HG02885 (cell line): ENCODE results near the gene THAP8.
A peak's percentile ranks its signal among the peaks of the same experiment; 100 is the strongest.

ENCODE experiments used
- ATAC-seq: cut with Tn5 transposase; IDR thresholded peaks from one replicate; pipeline ENCODE4 v1.9.1; 2021; ENCODE audit warnings: mild to moderate bottlenecking; ENCODE audit not compliant: unreplicated experiment, poor library complexity

The THAP8 gene

GRCh38 chr19:36031308-36031707 is 22.8 kb downstream of the THAP8 start:
- no peak for ATAC-seq

- no peak for ATAC-seq
These were observed 23.6 kb downstream of the THAP8 start for GRCh38 chr19:36030264-36031148.

DNA sequence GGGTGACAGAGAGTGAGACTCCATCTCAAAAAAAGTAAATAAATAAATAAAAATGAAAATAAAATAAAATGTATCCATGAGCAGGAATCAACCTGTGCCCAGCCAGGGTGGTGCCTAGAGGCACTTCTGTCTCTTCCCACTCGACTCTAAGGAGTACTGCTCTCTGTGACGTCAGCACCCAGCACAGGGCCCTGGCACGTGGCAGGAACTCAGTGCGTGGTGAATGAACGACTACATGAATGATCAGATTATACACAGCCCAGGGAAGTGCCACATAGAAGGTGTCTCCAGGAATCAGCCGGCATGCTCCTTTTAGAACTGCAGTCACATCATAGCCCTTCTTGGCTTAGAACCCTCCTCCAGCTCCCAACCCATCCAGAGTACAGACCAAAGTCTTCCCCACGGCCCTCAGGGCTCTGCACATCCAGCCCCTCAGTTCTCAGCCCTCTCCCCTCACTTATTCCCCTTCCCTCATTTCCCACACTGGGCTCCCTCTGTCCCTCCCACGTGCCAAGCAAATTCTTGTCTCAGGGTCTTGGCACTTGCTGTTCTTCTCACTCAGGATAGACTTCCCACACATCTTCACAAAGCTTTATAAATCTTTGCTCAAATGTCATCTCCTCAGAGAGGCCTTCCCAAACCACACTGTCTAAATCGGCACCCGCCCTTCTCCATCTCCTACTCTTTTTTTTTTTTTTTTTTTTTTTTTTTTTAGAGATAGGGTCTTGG is 25.6 kb downstream of the THAP8 start:
- ATAC-seq: no peak

DNA sequence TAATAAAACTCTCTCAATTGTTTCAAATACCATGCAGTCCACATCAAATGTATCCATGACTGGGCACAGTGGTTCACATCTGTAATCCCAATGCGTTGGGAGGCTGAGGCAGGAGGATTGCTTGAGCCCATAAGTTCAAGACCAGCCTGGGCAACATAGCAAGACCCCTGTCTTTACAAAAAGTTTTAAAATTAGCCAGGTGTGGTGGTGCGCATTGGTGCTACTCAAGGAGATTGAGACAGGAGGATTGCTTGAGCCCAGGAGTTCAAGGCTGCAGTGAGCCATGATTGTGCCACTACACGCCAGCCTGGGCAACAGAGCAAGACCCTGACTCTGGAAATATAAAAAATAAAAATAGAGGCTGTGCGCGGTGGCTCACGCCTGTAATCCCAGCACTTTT is 26.4 kb downstream of the THAP8 start:
- ATAC-seq: no peak

DNA sequence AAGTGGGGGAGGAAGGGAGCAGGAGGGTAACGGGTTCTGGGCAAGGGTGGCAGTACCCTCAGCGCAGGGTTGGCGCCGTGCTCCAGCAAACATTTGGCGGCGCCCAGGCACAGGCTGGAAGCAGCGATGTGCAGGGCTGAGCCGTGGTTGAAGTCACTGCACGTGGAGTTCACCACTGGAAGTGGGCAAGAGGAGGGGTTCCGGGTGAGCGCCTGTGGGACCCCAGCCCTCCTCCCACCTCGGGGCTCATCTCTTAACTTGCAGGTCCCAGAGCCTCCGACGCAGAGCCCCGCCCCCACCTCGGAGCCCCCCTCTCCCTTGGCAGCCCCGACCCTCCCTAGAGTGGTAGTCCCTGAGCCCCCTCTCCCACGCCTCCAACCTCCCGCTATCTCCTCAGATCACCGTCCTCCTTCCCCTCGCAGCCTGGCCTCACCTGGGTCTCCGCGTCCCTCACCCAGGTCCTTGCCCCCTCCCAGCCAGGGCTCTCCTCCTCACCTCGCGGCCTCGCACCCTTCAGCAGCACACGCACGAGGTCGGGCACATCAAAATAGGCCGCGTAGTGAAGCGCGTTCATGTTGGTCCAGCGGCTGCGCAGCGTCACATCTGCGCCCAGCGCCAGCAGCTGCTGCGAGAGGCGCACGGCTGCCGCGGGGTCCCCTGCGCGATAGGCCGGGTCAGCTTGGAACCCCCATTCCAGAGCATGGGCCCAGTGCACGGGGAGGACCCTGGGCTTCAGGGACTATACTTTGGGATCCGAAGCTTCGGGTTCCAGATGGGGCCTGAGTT is 27.8 kb downstream of the THAP8 start:
- no peak for ATAC-seq

DNA sequence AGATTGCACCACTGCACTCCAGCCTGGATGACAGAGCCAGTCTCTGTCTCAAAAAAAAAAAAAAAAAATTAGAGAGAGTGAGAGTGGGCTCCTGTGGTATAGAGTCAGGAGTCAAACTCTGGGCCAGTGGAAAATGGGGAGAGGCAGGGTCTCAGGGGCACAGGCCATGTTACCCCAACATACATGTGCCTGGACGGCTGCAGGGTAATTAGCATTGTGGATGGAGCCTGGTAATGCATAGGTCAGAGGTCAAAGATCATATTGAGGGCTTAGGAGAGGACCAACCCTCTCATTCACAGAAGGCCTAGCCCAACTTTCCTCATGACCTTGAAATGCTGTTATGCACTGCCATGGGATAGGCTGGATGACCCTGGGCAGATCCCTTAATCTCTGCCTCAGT is 28.5 kb downstream of the THAP8 start:
- ATAC-seq: no peak

DNA sequence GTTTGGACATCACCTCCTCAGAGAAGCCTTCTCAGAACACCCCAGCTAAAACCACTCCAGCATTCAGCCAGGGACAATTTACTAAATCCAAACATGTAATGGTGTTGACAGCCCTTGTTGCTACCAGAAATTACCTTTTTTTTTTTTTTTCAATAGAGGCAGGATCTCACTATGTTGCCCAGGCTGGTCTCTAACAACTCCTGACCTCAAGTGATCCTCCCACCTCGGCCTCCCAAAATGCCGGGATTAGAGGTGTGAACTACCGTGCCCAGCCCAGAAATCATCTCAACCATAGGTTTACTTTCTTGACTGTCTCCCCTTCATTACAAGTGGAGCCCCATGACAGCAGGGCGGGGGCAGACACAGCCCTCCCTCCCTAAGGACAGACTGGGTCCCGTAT is 30.7 kb downstream of the THAP8 start:
- no peak for ATAC-seq

DNA sequence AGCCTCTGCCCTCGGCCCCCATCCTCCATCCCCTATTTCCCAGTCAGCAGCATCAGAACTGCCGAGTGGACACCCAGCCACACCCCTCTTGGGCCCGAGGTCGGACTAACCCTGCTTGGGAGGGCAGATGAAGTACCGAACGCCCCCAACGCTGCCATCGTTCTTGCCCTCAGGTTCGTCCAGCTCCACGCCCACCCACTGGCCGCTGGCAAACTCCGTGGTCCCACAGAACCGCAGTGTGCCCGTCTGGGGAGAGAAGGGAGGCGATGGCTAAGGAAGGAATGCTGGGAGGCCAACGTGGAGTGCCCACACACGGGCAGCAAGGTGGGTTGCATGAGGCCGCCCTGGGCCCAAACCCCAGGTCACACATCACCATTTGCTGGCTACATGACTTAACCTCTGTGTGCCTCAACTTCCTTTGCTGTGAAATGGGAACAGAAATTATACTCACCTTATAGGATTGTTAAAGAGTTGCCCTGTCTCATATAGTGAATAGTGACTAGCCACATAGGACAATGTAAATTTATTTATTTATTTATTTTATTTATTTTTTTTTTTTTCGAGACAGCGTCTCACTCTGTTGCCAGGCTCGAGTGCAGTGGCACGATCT is 34.9 kb downstream of the THAP8 start:
- no peak for ATAC-seq

- peak; percentile 97 for ATAC-seq
These were observed 39.8 kb downstream of the THAP8 start, which contains the start of gene ALKBH6 for GRCh38 chr19:36014012-36014924. Gene ALKBH6, minus strand, starts transcription at chr19:36014213. Its CDS starts 816 bp downstream, at chr19:36013397.

GRCh38 chr19:36013280-36014011 is 40.6 kb downstream of the THAP8 start:
- ATAC-seq: no peak

DNA sequence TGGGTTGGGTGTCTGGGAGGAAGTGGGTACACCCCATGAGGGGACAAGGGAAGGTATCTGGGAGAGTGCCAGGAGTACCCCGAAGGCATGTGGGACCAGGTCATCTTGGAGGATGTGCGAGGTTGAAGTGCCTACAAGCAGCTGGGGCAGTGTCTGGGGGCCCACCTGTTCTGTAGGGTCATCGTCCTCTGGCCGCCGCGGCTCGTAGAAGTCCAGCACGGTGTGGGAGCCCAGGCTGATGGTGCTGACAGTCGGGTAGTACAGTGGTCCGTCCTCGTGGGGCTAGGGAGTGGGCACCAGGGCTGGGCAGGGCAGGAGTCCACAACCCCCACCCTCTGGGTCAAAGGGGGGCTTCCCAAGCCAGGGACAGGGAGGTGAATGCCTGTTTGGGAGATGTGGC is 43.7 kb downstream of the THAP8 start:
- ATAC-seq: no peak

- ATAC-seq: no peak
These were observed 44.3 kb downstream of the THAP8 start for GRCh38 chr19:36009633-36010379.

DNA sequence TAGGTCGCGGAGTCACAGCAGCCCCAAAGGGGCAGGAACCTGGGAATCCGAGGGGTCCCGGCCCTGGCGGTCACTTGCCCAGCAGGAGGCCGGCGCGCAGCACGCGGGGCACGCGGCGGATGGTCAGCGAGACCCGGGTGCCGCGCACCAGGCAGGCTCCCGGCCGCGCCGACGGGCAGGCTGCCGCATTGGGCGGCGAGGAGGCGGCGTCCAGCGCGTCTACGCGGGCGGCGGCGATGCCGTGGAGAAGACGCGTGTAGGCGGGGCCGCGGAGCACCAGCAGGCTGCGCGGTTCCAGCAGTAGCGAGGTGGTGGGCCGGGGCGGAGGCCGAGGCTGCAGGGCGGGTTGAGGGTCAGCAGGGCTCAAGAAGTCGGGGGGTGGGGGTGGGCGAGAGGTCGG is 44.9 kb downstream of the THAP8 start:
- no peak for ATAC-seq

DNA sequence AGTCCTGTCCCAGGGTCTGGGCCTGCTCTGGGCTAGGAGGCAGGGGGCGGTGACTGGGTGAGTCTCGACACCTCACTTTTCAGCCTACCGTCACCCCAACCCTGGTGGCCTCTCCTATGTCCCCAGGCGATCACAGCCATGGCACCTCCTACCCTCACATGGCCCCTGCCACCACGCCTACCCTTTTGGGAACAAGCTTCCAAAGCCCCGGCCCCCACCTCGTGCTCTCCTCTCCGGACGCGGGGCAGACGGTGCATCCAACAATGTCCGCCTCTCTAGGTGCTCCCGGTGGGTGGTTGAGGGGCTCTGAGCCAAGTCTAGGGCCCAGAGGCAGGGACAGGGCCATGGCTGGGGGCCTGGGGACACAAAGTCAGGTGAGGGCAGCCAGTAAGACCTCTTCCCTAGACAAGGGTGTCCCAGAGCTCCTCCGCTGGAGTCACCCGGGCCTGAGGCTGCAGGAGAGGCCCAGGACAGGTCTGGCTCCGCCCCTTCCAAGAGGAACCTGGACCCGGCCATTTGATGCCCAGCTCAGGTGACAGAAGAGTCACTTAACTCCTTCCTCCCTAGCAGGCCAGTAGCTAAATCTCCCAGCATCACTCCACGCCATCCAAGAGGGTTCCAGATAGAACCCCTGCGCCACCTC is 45.6 kb downstream of the THAP8 start, which contains the start of gene SYNE4:
Gene SYNE4, minus strand, starts transcription at position 478 of the 643 bp plus-strand sequence. Its CDS starts 132 bp downstream, at position 346.
- ATAC-seq: no peak

GRCh38 chr19:36006955-36007354 is 47.1 kb downstream of the THAP8 start:
- no peak for ATAC-seq

GRCh38 chr19:36003284-36003683 is 50.8 kb downstream of the THAP8 start:
- no peak for ATAC-seq

DNA sequence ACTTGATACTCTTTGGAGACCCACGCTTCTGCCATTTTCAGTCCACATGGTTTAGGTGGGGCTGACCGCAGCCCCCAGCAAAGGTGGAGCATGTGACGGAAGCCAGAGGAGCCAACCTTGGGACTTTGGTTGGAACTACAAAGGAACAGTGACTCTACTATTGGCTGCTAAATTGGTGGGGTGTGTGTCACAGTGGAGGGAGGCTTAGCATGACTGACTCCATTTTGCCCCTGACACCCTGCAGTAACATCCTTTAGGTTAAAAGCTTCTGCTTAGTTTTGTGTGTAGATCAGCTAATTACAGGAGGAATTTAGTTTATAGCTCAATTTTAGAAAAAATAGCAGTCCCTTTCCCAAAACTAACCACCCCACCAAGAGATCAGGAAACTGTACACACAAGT is 52.5 kb downstream of the THAP8 start:
- no peak for ATAC-seq
